Calu3 (cell line): ENCODE measurements around the gene PRSS1. TPM values are rescaled to one million over a fixed set of nuclear protein-coding genes. Genes with fewer than 3 reads are reported as not detected.
"Not testable (repeated sequence)": the region's sequence is repeated elsewhere in the genome, so short reads cannot be mapped to it uniquely, and the experiment has no call there.

Source experiments
- BruUV-seq: library from RNA; stranded (reverse); fragments of 400-500 nt; replicated peaks from 2 replicates; lab custom pipeline; 2021; lab: Mats Ljungman, UMichigan
- CTCF ChIA-PET: fragments of 300-600 bp; sonication (Branson Sonifier 250); formaldehyde crosslinking; loops from one replicate; lab custom pipeline; 2022; ENCODE audit warnings: antibody characterized with exemption; lab: Charles Lee
- DNase-seq: peaks from one replicate; pipeline ENCODE4 v3.0.0; 2022
- H3K27ac Mint-ChIP-seq: one replicate; pipeline ENCODE4 v1.8.0; 2022; ENCODE audit warnings: mixed read lengths; ENCODE audit not compliant: unreplicated experiment
- H3K27me3 Mint-ChIP-seq: one replicate; pipeline ENCODE4 v1.8.0; 2022; ENCODE audit warnings: mixed read lengths; ENCODE audit not compliant: unreplicated experiment
- H3K36me3 Mint-ChIP-seq: one replicate; pipeline ENCODE4 v1.8.0; 2022; ENCODE audit warnings: mild to moderate bottlenecking, moderate library complexity, mixed read lengths; ENCODE audit not compliant: insufficient read depth, unreplicated experiment
- H3K4me1 Mint-ChIP-seq: one replicate; pipeline ENCODE4 v1.8.0; 2022; ENCODE audit warnings: mild to moderate bottlenecking, low read depth, mixed read lengths; ENCODE audit not compliant: unreplicated experiment
- H3K4me3 Mint-ChIP-seq: one replicate; pipeline ENCODE4 v1.8.0; 2022; ENCODE audit warnings: mild to moderate bottlenecking, low read depth, moderate library complexity, mixed read lengths; ENCODE audit not compliant: unreplicated experiment
- H3K9me3 Mint-ChIP-seq: one replicate; pipeline ENCODE4 v1.8.0; 2022; ENCODE audit warnings: low read depth, mixed read lengths; ENCODE audit not compliant: unreplicated experiment
- intact Hi-C: fragments of 100-400 bp; cut with micrococcal nuclease; formaldehyde crosslinking; loops from one replicate; pipeline ENCODE4 v1.10.0; 2022; ENCODE audit not compliant: unreplicated experiment
- total RNA-seq: library from RNA; stranded (reverse); gene quantifications from 2 replicates; pipeline ENCODE4 v1.2.3, GENCODE V29; 2022
- TF ChIP-seq, protein P1 (sequence below): fragments of 200-600 bp; IDR thresholded peaks from one replicate; pipeline ENCODE4 v1.8.0; 2022; ENCODE audit warnings: antibody characterized with exemption; ENCODE audit not compliant: unreplicated experiment

PRSS1 gene
- total RNA-seq, 1 experiment from 2014 or later = 16.8 TPM

DNA sequence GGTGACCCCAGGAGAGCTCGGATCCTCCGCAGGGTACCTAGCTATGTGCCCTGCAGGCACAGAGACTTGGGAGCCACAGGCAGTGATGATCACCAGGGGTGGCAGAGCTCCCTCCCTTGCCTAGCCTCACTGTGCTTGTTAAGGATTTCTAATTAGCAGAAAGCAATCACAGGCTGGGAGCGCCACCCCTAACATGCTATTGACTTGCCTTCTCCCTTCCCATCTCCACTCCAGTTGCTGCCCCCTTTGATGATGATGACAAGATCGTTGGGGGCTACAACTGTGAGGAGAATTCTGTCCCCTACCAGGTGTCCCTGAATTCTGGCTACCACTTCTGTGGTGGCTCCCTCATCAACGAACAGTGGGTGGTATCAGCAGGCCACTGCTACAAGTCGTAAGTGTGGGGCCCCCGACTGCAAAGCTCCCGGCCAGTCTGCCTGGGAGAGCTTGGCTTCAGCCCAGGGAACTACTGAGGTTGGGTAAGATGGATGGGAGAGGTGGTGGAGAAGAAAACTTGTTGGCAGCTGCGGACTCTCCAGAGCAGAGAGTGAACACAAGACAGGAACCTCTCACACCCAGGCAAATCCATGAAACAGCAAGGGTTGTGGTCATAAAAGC, 1.2 kb downstream of the PRSS1 start:
- Mint-ChIP-seq H3K36me3 (no peaks in the 10 kb centered on the region), H3K4me1 (peaks cover 29% of the 10 kb centered on the region), H3K9me3 (no peaks in the 10 kb centered on the region), H3K27me3 (peaks cover 63% of the 10 kb centered on the region), H3K4me3 (no peak overlapping the region), H3K27ac (no peak overlapping the region)
- CTCF ChIA-PET = interaction anchor here (2.1 kb wide), 1 partner anchor 10 kb away, joined by 5 read pairs; no protein-coding TSS in a partner anchor
- no TSS peak for BruUV-seq
- intact Hi-C loops = no loop called here
- TF ChIP-seq, protein P1, sequence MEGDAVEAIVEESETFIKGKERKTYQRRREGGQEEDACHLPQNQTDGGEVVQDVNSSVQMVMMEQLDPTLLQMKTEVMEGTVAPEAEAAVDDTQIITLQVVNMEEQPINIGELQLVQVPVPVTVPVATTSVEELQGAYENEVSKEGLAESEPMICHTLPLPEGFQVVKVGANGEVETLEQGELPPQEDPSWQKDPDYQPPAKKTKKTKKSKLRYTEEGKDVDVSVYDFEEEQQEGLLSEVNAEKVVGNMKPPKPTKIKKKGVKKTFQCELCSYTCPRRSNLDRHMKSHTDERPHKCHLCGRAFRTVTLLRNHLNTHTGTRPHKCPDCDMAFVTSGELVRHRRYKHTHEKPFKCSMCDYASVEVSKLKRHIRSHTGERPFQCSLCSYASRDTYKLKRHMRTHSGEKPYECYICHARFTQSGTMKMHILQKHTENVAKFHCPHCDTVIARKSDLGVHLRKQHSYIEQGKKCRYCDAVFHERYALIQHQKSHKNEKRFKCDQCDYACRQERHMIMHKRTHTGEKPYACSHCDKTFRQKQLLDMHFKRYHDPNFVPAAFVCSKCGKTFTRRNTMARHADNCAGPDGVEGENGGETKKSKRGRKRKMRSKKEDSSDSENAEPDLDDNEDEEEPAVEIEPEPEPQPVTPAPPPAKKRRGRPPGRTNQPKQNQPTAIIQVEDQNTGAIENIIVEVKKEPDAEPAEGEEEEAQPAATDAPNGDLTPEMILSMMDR = no peak
- no peak for DNase-seq

DNA sequence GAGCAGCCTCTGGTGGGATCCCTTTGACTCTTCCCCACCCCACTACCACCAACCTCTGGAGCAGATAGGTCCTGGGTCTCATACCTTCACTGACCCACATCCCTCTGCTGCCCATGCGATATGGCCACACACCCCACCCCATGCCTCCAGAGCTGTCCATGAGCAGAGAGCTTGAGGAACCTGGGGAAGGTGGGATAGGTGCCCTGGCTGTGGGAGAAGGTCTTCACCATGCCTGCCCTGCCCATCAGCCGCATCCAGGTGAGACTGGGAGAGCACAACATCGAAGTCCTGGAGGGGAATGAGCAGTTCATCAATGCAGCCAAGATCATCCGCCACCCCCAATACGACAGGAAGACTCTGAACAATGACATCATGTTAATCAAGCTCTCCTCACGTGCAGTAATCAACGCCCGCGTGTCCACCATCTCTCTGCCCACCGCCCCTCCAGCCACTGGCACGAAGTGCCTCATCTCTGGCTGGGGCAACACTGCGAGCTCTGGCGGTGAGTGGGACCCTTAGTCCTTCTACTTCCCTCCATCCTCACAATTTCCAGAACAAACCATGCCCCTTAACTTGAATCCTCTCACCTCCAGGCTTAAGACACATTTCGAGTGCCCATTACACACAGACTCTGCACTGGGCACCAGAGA, 2.4 kb downstream of the PRSS1 start:
- H3K9me3 Mint-ChIP-seq, intact Hi-C loops, BruUV-seq, H3K27ac Mint-ChIP-seq, H3K4me3 Mint-ChIP-seq, H3K36me3 Mint-ChIP-seq, DNase-seq, CTCF ChIA-PET: not testable (repeated sequence)
- Mint-ChIP-seq H3K4me1 (peaks cover 29% of the 10 kb centered on the region), H3K27me3 (peaks cover 63% of the 10 kb centered on the region)

DNA sequence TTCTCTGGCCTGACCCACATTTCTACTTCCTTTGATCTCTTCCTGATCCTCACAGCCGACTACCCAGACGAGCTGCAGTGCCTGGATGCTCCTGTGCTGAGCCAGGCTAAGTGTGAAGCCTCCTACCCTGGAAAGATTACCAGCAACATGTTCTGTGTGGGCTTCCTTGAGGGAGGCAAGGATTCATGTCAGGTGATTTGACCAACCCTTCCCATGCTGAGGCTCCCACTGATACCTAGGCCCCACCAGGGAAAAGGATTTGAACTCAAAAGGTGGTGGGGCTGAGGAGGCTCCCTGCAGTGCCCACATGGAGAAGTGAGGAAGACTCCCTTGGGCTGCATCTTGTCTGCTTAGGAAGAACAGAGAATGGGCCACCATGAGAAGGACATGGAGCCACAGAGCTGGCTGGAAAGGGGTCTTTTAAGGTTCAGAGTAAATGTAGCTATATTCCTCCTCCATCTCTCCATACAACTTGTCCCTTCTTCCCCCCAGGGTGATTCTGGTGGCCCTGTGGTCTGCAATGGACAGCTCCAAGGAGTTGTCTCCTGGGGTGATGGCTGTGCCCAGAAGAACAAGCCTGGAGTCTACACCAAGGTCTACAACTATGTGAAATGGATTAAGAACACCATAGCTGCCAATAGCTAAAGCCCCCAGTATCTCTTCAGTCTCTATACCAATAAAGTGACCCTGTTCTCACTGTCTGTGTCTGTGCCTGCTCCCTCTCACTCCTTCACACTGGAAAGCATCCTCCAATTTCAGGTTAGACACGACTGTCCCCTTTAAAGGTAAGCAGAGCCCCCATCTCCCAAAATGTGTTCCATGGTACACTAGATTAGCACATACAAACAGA, 3.3 kb downstream of the PRSS1 start:
- CTCF ChIA-PET = no interaction called here
- intact Hi-C loops = no loop called here
- H3K9me3 Mint-ChIP-seq = no peaks in the 10 kb centered on the region
- H3K27me3 Mint-ChIP-seq = peaks cover 68% of the 10 kb centered on the region
- TF ChIP-seq, protein P1 = no peak
- H3K4me1 Mint-ChIP-seq = peaks cover 29% of the 10 kb centered on the region
- no peak overlapping the region for H3K27ac Mint-ChIP-seq
- no TSS peak for BruUV-seq
- no peak for DNase-seq
- H3K36me3 Mint-ChIP-seq = no peaks in the 10 kb centered on the region
- H3K4me3 Mint-ChIP-seq = no peak overlapping the region

DNA sequence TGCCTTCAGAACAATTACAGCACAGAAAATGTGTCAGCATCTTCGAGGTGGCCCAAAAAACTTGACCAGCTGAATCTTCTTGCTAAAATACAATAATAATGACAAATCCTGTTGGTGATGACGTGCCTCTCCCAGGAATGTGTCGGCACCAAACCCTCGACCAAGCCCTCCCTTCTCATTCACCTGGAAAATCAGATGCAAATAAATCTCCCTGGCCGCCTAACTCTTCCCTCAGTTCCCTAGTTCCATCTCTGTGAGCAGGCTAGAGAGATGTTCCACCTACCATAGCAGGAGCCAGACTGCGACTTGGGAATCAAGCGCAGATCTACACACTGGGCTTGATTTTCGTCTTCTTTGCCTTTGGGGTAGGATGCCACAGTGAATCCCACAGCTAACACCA, 4.1 kb downstream of the PRSS1 start:
- TF ChIP-seq, protein P1 = no peak
- CTCF ChIA-PET = no interaction called here
- no TSS peak for BruUV-seq
- intact Hi-C loops = no loop called here
- peaks cover 68% of the 10 kb centered on the region for H3K27me3 Mint-ChIP-seq
- no peak overlapping the region for H3K27ac Mint-ChIP-seq
- no peak for DNase-seq
- H3K4me3 Mint-ChIP-seq = no peak overlapping the region
- H3K4me1 Mint-ChIP-seq = peaks cover 23% of the 10 kb centered on the region
- no peaks in the 10 kb centered on the region for H3K9me3 Mint-ChIP-seq
- no peaks in the 10 kb centered on the region for H3K36me3 Mint-ChIP-seq

DNA sequence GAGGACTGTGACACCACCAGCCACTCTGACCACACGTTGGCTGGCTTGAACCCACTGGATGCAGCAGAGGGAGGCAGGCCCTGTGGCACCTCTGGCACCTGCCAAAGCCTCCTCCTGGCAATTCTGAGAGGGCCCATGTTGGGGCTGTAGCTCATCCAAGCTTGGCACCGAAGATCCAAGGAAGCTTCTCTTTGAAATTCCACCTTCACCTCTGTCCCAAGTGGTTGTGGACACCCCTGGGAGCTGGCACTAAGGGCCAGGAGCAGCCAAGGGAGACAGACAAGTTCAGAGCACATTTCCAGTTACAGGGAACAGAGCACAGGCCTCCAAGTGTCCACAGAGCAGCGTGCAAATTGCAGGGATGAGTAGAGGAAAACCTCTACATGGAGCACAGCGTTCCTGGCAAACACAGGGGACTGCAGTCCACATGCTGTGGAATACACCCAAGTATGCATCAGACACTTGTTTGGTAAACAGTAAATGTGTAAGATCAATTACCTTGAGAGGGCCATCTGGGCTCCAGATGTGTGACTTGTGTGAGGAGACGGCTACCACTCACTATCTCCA, 4.7 kb downstream of the PRSS1 start:
- H3K4me3 Mint-ChIP-seq, H3K9me3 Mint-ChIP-seq, intact Hi-C loops, H3K27ac Mint-ChIP-seq, H3K36me3 Mint-ChIP-seq, CTCF ChIA-PET, BruUV-seq, DNase-seq: not testable (repeated sequence)
- H3K27me3 Mint-ChIP-seq = peaks cover 68% of the 10 kb centered on the region
- peaks cover 21% of the 10 kb centered on the region for H3K4me1 Mint-ChIP-seq
